Stimulated activated CD8-positive, alpha-beta memory T cell treated with anti-CD3 and anti-CD28 coated beads, Interleukin-7, amount 100 ng/mL, for 24 hours (primary cell): ENCODE data around the gene ADPRH.

Source experiments
- DNase-seq: peaks from one replicate; pipeline ENCODE4 v3.0.0-alpha.2; 2020; ENCODE audit warnings: low read depth

The ADPRH gene

GRCh38 chr3:119630128-119630879, 51.0 kb downstream of the ADPRH start:
- DNase-seq, result no peak

- no peak for DNase-seq
Measured at GRCh38 chr3:119630880-119631329, 51.6 kb downstream of the ADPRH start.

GRCh38 chr3:119631516-119631915, 52.2 kb downstream of the ADPRH start:
- DNase-seq, result no peak

- no peak for DNase-seq
Measured at GRCh38 chr3:119632216-119632615, 52.9 kb downstream of the ADPRH start.

GRCh38 chr3:119632829-119633228, 53.5 kb downstream of the ADPRH start:
- DNase-seq, result no peak

GRCh38 chr3:119635719-119636118, 56.4 kb downstream of the ADPRH start:
- DNase-seq, result no peak

- no peak for DNase-seq
Measured at GRCh38 chr3:119636249-119636648, 57.0 kb downstream of the ADPRH start.

- no peak for DNase-seq
Measured at GRCh38 chr3:119636891-119637611, 57.8 kb downstream of the ADPRH start.

GRCh38 chr3:119637679-119638477, 58.6 kb downstream of the ADPRH start:
- DNase-seq, result no peak
